A549 (cell line): ENCODE measurements around the gene CGB2.

Experiments used
- BHLHE40 ChIP-seq: IDR thresholded peaks from 2 replicates; pipeline ENCODE4 v1.6.1; 2012; ENCODE audit warnings: low read depth, low read length, inconsistent platforms
- CHD2 ChIP-seq: fragments of 150-350 bp; IDR thresholded peaks from 2 replicates; pipeline ENCODE4 v1.6.1; 2014; ENCODE audit warnings: low read length; ENCODE audit not compliant: partially characterized antibody
- EP300 ChIP-seq, 2 experiments: fragments of >200 bp; sonication (Bioruptor Twin); formaldehyde crosslinking; IDR thresholded peaks; 2 replicates in 1 of 2; 3 replicates in 1 of 2; pipeline ENCODE4 v1.6.1; 2016 to 2017
- NR3C1 ChIP-seq: fragments of >200 bp; sonication (Bioruptor Twin); formaldehyde crosslinking; IDR thresholded peaks from 3 replicates; pipeline ENCODE4 v1.6.1; 2017
- RAD21 ChIP-seq, 2 experiments: fragments of >200 bp in 1 of 2; sonication (Bioruptor Twin) in 1 of 2; formaldehyde crosslinking in 1 of 2; IDR thresholded peaks in 1 of 2; conservative IDR thresholded peaks in 1 of 2; 2 replicates in 1 of 2; 3 replicates in 1 of 2; pipeline ENCODE4 v1.6.1; 2012 to 2018; ENCODE audit warnings: inconsistent platforms in 1 of 2
- RNF2 ChIP-seq: fragments of 200-600 bp; sonication (generic); IDR thresholded peaks from 2 replicates; pipeline ENCODE4 v1.6.1; 2016; ENCODE audit warnings: low read depth, mild to moderate bottlenecking, antibody characterized with exemption, moderate library complexity, borderline replicate concordance
- TF ChIP-seq, protein P1 (sequence below): fragments of >200 bp; sonication (Bioruptor Twin); formaldehyde crosslinking; IDR thresholded peaks from 3 replicates; pipeline ENCODE4 v1.5.1; 2016
- TF ChIP-seq, protein P2 (sequence below): IDR thresholded peaks from 2 replicates; pipeline ENCODE4 v1.6.1; 2012
- TF ChIP-seq, protein P3 (sequence below): fragments of 200-600 bp; sonication (generic); IDR thresholded peaks from 2 replicates; pipeline ENCODE4 v1.6.1; 2016; ENCODE audit warnings: antibody characterized with exemption, mild to moderate bottlenecking, moderate library complexity

DNA sequence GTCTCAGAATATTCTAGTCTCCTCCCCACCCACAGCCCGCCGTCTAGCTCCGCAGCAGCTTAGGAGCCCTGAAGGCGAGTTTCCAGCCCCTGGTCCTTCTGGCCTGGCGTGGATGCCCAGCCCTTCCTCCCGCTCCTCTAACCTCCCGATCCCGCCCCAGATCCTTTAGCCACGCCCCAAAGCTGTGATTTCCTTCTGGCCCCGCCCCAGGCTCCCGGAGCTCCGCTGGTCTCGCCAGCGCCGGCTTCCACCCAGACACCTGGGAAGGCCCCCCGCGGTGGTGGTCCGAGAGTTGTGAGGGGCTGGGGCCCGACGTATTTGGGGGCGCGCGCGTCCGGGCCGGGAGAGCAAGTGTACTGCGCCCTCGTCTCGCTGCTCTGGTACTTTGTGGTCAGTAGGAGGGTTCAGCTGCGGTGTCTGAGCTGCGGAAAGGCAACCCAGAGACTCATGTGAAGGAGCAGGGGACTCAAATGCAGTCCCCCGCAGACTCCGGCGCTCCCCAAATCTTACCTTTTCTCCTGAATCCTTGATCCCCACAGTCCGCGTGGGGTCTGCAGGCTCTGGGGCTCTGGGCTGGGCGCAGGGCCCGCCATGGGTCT lies 26.0 kb downstream of the CGB2 start, which contains the start of gene CGB7:
- no peak for TF ChIP-seq BHLHE40
- TF ChIP-seq, protein P1, sequence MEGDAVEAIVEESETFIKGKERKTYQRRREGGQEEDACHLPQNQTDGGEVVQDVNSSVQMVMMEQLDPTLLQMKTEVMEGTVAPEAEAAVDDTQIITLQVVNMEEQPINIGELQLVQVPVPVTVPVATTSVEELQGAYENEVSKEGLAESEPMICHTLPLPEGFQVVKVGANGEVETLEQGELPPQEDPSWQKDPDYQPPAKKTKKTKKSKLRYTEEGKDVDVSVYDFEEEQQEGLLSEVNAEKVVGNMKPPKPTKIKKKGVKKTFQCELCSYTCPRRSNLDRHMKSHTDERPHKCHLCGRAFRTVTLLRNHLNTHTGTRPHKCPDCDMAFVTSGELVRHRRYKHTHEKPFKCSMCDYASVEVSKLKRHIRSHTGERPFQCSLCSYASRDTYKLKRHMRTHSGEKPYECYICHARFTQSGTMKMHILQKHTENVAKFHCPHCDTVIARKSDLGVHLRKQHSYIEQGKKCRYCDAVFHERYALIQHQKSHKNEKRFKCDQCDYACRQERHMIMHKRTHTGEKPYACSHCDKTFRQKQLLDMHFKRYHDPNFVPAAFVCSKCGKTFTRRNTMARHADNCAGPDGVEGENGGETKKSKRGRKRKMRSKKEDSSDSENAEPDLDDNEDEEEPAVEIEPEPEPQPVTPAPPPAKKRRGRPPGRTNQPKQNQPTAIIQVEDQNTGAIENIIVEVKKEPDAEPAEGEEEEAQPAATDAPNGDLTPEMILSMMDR = no peak
- no peak for TF ChIP-seq NR3C1
- TF ChIP-seq RAD21 (conservative IDR thresholded peaks at IDR 0.05 in 1 of 2, IDR thresholded peaks at IDR 0.05 in 1 of 2) = no peak
- TF ChIP-seq, protein P2, sequence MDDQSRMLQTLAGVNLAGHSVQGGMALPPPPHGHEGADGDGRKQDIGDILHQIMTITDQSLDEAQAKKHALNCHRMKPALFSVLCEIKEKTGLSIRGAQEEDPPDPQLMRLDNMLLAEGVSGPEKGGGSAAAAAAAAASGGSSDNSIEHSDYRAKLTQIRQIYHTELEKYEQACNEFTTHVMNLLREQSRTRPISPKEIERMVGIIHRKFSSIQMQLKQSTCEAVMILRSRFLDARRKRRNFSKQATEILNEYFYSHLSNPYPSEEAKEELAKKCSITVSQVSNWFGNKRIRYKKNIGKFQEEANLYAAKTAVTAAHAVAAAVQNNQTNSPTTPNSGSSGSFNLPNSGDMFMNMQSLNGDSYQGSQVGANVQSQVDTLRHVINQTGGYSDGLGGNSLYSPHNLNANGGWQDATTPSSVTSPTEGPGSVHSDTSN = no peak
- TF ChIP-seq, protein P3, sequence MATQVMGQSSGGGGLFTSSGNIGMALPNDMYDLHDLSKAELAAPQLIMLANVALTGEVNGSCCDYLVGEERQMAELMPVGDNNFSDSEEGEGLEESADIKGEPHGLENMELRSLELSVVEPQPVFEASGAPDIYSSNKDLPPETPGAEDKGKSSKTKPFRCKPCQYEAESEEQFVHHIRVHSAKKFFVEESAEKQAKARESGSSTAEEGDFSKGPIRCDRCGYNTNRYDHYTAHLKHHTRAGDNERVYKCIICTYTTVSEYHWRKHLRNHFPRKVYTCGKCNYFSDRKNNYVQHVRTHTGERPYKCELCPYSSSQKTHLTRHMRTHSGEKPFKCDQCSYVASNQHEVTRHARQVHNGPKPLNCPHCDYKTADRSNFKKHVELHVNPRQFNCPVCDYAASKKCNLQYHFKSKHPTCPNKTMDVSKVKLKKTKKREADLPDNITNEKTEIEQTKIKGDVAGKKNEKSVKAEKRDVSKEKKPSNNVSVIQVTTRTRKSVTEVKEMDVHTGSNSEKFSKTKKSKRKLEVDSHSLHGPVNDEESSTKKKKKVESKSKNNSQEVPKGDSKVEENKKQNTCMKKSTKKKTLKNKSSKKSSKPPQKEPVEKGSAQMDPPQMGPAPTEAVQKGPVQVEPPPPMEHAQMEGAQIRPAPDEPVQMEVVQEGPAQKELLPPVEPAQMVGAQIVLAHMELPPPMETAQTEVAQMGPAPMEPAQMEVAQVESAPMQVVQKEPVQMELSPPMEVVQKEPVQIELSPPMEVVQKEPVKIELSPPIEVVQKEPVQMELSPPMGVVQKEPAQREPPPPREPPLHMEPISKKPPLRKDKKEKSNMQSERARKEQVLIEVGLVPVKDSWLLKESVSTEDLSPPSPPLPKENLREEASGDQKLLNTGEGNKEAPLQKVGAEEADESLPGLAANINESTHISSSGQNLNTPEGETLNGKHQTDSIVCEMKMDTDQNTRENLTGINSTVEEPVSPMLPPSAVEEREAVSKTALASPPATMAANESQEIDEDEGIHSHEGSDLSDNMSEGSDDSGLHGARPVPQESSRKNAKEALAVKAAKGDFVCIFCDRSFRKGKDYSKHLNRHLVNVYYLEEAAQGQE = no peak
- no peak for TF ChIP-seq RNF2
- TF ChIP-seq CHD2 = no peak
- no peak for TF ChIP-seq EP300 (IDR thresholded peaks at IDR 0.05)
